PC-9 (cell line): ENCODE data around the gene SYCE1. TPM values are rescaled to one million over a fixed set of nuclear protein-coding genes. Genes with fewer than 3 reads are reported as not detected.

ENCODE experiments used
- BruUV-seq: library from RNA; stranded (reverse); fragments of 400-500 nt; replicated peaks from 2 replicates; lab custom pipeline; 2021; lab: Mats Ljungman, UMichigan
- CTCF ChIA-PET: fragments of 300-600 bp; sonication (Branson Sonifier 250); formaldehyde crosslinking; loops from one replicate; lab custom pipeline; 2022; ENCODE audit warnings: antibody characterized with exemption; lab: Charles Lee
- POLR2A ChIA-PET: fragments of 300-600 bp; sonication (Branson Sonifier 250); formaldehyde crosslinking; loops from one replicate; lab custom pipeline; 2022; ENCODE audit warnings: antibody characterized with exemption; ENCODE audit not compliant: unreplicated experiment; lab: Charles Lee
- DNase-seq, 2 experiments: peaks; one replicate each; pipeline versions ENCODE4 v3.0.0 to v3.0.0-alpha.2; 2015 to 2022; ENCODE audit warnings: mixed read lengths in 1 of 2
- H2AFZ ChIP-seq: fragments of 200-600 bp; sonication (generic); 2 replicates; pipeline ENCODE4 v1.8.1; 2017; ENCODE audit warnings: antibody characterized with exemption
- H3F3A ChIP-seq: fragments of 200-600 bp; sonication (generic); 2 replicates; pipeline ENCODE4 v1.8.1; 2017; ENCODE audit warnings: antibody characterized with exemption, mild to moderate bottlenecking, low read depth; ENCODE audit not compliant: insufficient read depth
- H3K27ac ChIP-seq: fragments of 200-600 bp; sonication (generic); 2 replicates; pipeline ENCODE4 v1.6.1; 2016; ENCODE audit warnings: mixed run types
- H3K27me3 ChIP-seq: fragments of 200-600 bp; sonication (generic); 2 replicates; pipeline ENCODE4 v1.6.1; 2016; ENCODE audit warnings: low read depth, mixed run types; ENCODE audit not compliant: insufficient read depth
- H3K36me3 ChIP-seq: fragments of 200-600 bp; sonication (generic); 2 replicates; pipeline ENCODE4 v1.6.1; 2016; ENCODE audit warnings: low read depth, mixed run types
- H3K4me1 ChIP-seq: fragments of 200-600 bp; sonication (generic); replicated peaks from 2 replicates; pipeline ENCODE4 v1.6.1; 2016; ENCODE audit warnings: mixed run types; ENCODE audit not compliant: insufficient read depth
- H3K4me2 ChIP-seq: fragments of 200-600 bp; sonication (generic); 2 replicates; pipeline ENCODE4 v1.6.1; 2017; ENCODE audit warnings: mixed run types
- H3K4me3 ChIP-seq: fragments of 200-600 bp; sonication (generic); 2 replicates; pipeline ENCODE4 v1.6.1; 2016; ENCODE audit warnings: mixed run types
- H3K79me2 ChIP-seq: fragments of 200-600 bp; sonication (generic); 2 replicates; pipeline ENCODE4 v1.6.1; 2017; ENCODE audit warnings: low read depth, mixed run types
- H3K9me2 ChIP-seq: fragments of 200-600 bp; sonication (generic); 2 replicates; pipeline ENCODE4 v1.8.1; 2017; ENCODE audit warnings: mild to moderate bottlenecking; ENCODE audit not compliant: insufficient read depth
- H3K9me3 ChIP-seq: fragments of 200-600 bp; sonication (generic); 2 replicates; pipeline ENCODE4 v1.8.1; 2016; ENCODE audit warnings: low read depth; ENCODE audit not compliant: insufficient read depth
- H4K20me1 ChIP-seq: fragments of 200-600 bp; sonication (generic); 2 replicates; pipeline ENCODE4 v1.8.1; 2017; ENCODE audit not compliant: insufficient read depth
- CTCF ChIP-seq: fragments of 200-600 bp; sonication (generic); conservative IDR thresholded peaks from 2 replicates; pipeline ENCODE4 v1.6.1; 2017; ENCODE audit warnings: mixed run types, antibody characterized with exemption, mild to moderate bottlenecking, moderate library complexity
- EZH2 ChIP-seq: fragments of 200-600 bp; sonication (generic); IDR thresholded peaks from 2 replicates; pipeline ENCODE4 v1.8.0; 2017; ENCODE audit warnings: antibody characterized with exemption, low read depth
- intact Hi-C: fragments of 100-400 bp; cut with micrococcal nuclease; formaldehyde crosslinking; loops from one replicate; pipeline ENCODE4 v1.10.0; 2022; ENCODE audit not compliant: unreplicated experiment
- total RNA-seq: library from RNA; stranded (reverse); gene quantifications from 2 replicates; pipeline ENCODE4 v1.2.3, GENCODE V29; 2021

Gene SYCE1
- total RNA-seq, 1 experiment from 2014 or later = not detected

- intact Hi-C loops = no loop called here
- H3K4me1 ChIP-seq = no peaks in the 10 kb centered on the region
- H3K79me2 ChIP-seq = no peaks in the 10 kb centered on the region
- no peaks in the 10 kb centered on the region for H3K36me3 ChIP-seq
- POLR2A ChIA-PET = no interaction called here
- no peaks in the 10 kb centered on the region for H3K9me3 ChIP-seq
- H3K27me3 ChIP-seq = no peaks in the 10 kb centered on the region
- TF ChIP-seq CTCF (no peak), EZH2 (no peak)
- no peaks in the 10 kb centered on the region for H4K20me1 ChIP-seq
- no peaks in the 10 kb centered on the region for H3K9me2 ChIP-seq
- BruUV-seq = no TSS peak
- DNase-seq = no peak
- H2AFZ ChIP-seq = no peak overlapping the region
- no peak overlapping the region for H3K4me2 ChIP-seq
- H3K4me3 ChIP-seq = no peak overlapping the region
- no peaks in the 10 kb centered on the region for H3F3A ChIP-seq
- CTCF ChIA-PET = no interaction called here
- no peak overlapping the region for H3K27ac ChIP-seq
Observed at GRCh38 chr10:133567119-133567518, 1.7 kb upstream of the SYCE1 start.

GRCh38 chr10:133564816-133565215 lies 567 bp downstream of the SYCE1 start:
- Histone ChIP-seq H4K20me1 (no peaks in the 10 kb centered on the region), H3K27ac (no peak overlapping the region), H3K27me3 (no peaks in the 10 kb centered on the region), H3F3A (no peaks in the 10 kb centered on the region), H3K4me2 (no peak overlapping the region), H3K79me2 (no peaks in the 10 kb centered on the region), H3K9me2 (no peaks in the 10 kb centered on the region), H3K4me3 (no peak overlapping the region), H3K9me3 (no peaks in the 10 kb centered on the region), H3K4me1 (no peaks in the 10 kb centered on the region), H3K36me3 (no peaks in the 10 kb centered on the region), H2AFZ (no peak overlapping the region)
- ChIA-PET POLR2A (no interaction called here), CTCF (no interaction called here)
- no peak for DNase-seq
- BruUV-seq = no TSS peak
- no peak for TF ChIP-seq EZH2
- TF ChIP-seq CTCF = no peak
- intact Hi-C loops = no loop called here

- TF ChIP-seq CTCF (no peak), EZH2 (no peak)
- DNase-seq = no peak
- no peaks in the 10 kb centered on the region for H3K9me3 ChIP-seq
- H3F3A ChIP-seq = no peaks in the 10 kb centered on the region
- intact Hi-C loops = no loop called here
- H2AFZ ChIP-seq = no peak overlapping the region
- BruUV-seq = no TSS peak
- no peaks in the 10 kb centered on the region for H4K20me1 ChIP-seq
- H3K36me3 ChIP-seq = no peaks in the 10 kb centered on the region
- H3K27ac ChIP-seq = no peak overlapping the region
- no peaks in the 10 kb centered on the region for H3K4me1 ChIP-seq
- POLR2A ChIA-PET = no interaction called here
- CTCF ChIA-PET = no interaction called here
- no peaks in the 10 kb centered on the region for H3K79me2 ChIP-seq
- H3K4me3 ChIP-seq = no peak overlapping the region
- H3K4me2 ChIP-seq = no peak overlapping the region
- no peaks in the 10 kb centered on the region for H3K27me3 ChIP-seq
- no peaks in the 10 kb centered on the region for H3K9me2 ChIP-seq
Observed at GRCh38 chr10:133559216-133559615, 6.2 kb downstream of the SYCE1 start.
